HepG2 (cell line): Measurements from ENCODE around the gene CUEDC2. TPM values are rescaled to one million over a fixed set of nuclear protein-coding genes. Genes with fewer than 3 reads are reported as not detected.

ENCODE experiments used
- ARHGAP35 ChIP-seq: sonication (generic); formaldehyde crosslinking; IDR thresholded peaks from 2 replicates; pipeline ENCODE4 v1.9.0; 2022; ENCODE audit warnings: mild to moderate bottlenecking, inconsistent platforms, moderate library complexity, missing genetic modification reagents, borderline replicate concordance
- DNMT1 ChIP-seq: sonication (generic); formaldehyde crosslinking; IDR thresholded peaks from 2 replicates; pipeline ENCODE4 v1.5.1; 2020; ENCODE audit warnings: mild to moderate bottlenecking, missing genetic modification reagents
- ELF1 ChIP-seq: sonication (generic); formaldehyde crosslinking; IDR thresholded peaks from 2 replicates; pipeline ENCODE4 v1.4.0; 2020; ENCODE audit warnings: missing genetic modification reagents
- ETV6 ChIP-seq: sonication (generic); formaldehyde crosslinking; conservative IDR thresholded peaks from 2 replicates; pipeline ENCODE4 v1.4.0; 2020; ENCODE audit warnings: missing genetic modification reagents
- FOSL2 ChIP-seq: sonication (generic); formaldehyde crosslinking; IDR thresholded peaks from 2 replicates; pipeline ENCODE4 v1.4.0; 2020; ENCODE audit warnings: missing genetic modification reagents
- FOXA3 ChIP-seq: IDR thresholded peaks from 2 replicates; pipeline ENCODE4 v1.6.1; 2016; ENCODE audit warnings: missing genetic modification reagents, missing compliant biosample characterization
- HOXA3 ChIP-seq: sonication (generic); formaldehyde crosslinking; IDR thresholded peaks from 2 replicates; pipeline ENCODE4 v1.5.0; 2020; ENCODE audit warnings: missing genetic modification reagents
- KDM5A ChIP-seq: fragments of 200-600 bp; sonication (generic); IDR thresholded peaks from 2 replicates; pipeline ENCODE4 v1.7.0; 2018; ENCODE audit warnings: antibody characterized with exemption, mild to moderate bottlenecking, low read length, borderline replicate concordance
- MTA1 ChIP-seq: sonication (generic); formaldehyde crosslinking; IDR thresholded peaks from 2 replicates; pipeline ENCODE4 v1.4.0; 2020; ENCODE audit warnings: missing genetic modification reagents, mild to moderate bottlenecking, borderline replicate concordance
- MXI1 ChIP-seq: IDR thresholded peaks from 3 replicates; pipeline ENCODE4 v1.6.1; 2012; ENCODE audit warnings: low read depth, low read length, inconsistent platforms, borderline replicate concordance
- MYC ChIP-seq: sonication (generic); formaldehyde crosslinking; IDR thresholded peaks from 2 replicates; pipeline ENCODE4 v1.9.0; 2021; ENCODE audit warnings: missing genetic modification reagents, borderline replicate concordance
- ONECUT2 ChIP-seq: sonication (generic); formaldehyde crosslinking; IDR thresholded peaks from 2 replicates; pipeline ENCODE4 v1.4.0; 2020; ENCODE audit warnings: missing genetic modification reagents
- SOX6 ChIP-seq, 2 experiments: fragments of 450-650 bp in 1 of 2; sonication (generic) in 1 of 2; formaldehyde crosslinking in 1 of 2; IDR thresholded peaks; 2 replicates each; pipeline versions ENCODE4 v1.4.0 to v1.6.1; 2017 to 2020; ENCODE audit warnings: antibody characterized with exemption in 1 of 2, mild to moderate bottlenecking in 1 of 2, missing genetic modification reagents in 1 of 2
- TGIF2 ChIP-seq: IDR thresholded peaks from 2 replicates; pipeline ENCODE4 v1.6.1; 2016; ENCODE audit warnings: control low read depth, missing compliant biosample characterization
- ZBTB34 ChIP-seq: sonication (generic); formaldehyde crosslinking; IDR thresholded peaks from 2 replicates; pipeline ENCODE4 v1.8.0; 2022; ENCODE audit warnings: mild to moderate bottlenecking, missing genetic modification reagents
- ZFP62 ChIP-seq: sonication (generic); formaldehyde crosslinking; IDR thresholded peaks from 2 replicates; pipeline ENCODE4 v1.4.0; 2020; ENCODE audit warnings: missing genetic modification reagents
- ZNF317 ChIP-seq: sonication (generic); formaldehyde crosslinking; IDR thresholded peaks from 2 replicates; pipeline ENCODE4 v1.5.0; 2020; ENCODE audit warnings: mild to moderate bottlenecking, missing genetic modification reagents
- ZNF567 ChIP-seq: sonication (generic); formaldehyde crosslinking; IDR thresholded peaks from 2 replicates; pipeline ENCODE4 v1.8.1; 2023; ENCODE audit warnings: mild to moderate bottlenecking, missing genetic modification reagents, borderline replicate concordance
- ZNF768 ChIP-seq: sonication (generic); formaldehyde crosslinking; IDR thresholded peaks from 2 replicates; pipeline ENCODE4 v1.4.0; 2020; ENCODE audit warnings: missing genetic modification reagents
- ZNF780A ChIP-seq: sonication (generic); formaldehyde crosslinking; IDR thresholded peaks from 2 replicates; pipeline ENCODE4 v1.8.0; 2022; ENCODE audit warnings: mild to moderate bottlenecking, missing genetic modification reagents, moderate library complexity
- ZSCAN30 ChIP-seq: sonication (generic); formaldehyde crosslinking; IDR thresholded peaks from 2 replicates; pipeline ENCODE4 v1.5.0; 2020; ENCODE audit warnings: mild to moderate bottlenecking, missing genetic modification reagents
- ZSCAN31 ChIP-seq: sonication (generic); formaldehyde crosslinking; IDR thresholded peaks from 2 replicates; pipeline ENCODE4 v1.5.0; 2020; ENCODE audit warnings: low read depth, mild to moderate bottlenecking, missing genetic modification reagents
- polyA plus RNA-seq, 8 experiments: library from polyadenylated mRNA; depleted of rRNA in 3 of 8; stranded (reverse) in 7 of 8; unstranded in 1 of 8; fragments of >200 nt; fragmentation: Illumina TruSeq in 4 of 8; extraction: Trizol in 4 of 8; gene quantifications; 2 replicates each; pipeline versions ENCODE4 v1.2.1 to v1.2.3, GENCODE V29; 2011 to 2016; ENCODE audit warnings: low read depth in 4 of 8, missing spikeins in 1 of 8, mixed read lengths in 1 of 8; ENCODE audit not compliant: insufficient read depth in 1 of 8
- total RNA-seq, 5 experiments: library from RNA; depleted of rRNA; stranded (reverse); fragments of >200 nt; fragmentation: Illumina TruSeq; extraction: Trizol; gene quantifications; 2 replicates each; pipeline ENCODE4 v1.2.3, GENCODE V29; 2016; ENCODE audit warnings: low read depth in 1 of 5
- TF ChIP-seq, protein P1 (sequence below): IDR thresholded peaks from 2 replicates; pipeline ENCODE4 v1.6.1; 2016; ENCODE audit warnings: mild to moderate bottlenecking
- TF ChIP-seq, protein P2 (sequence below): sonication (generic); formaldehyde crosslinking; IDR thresholded peaks from 2 replicates; pipeline ENCODE4 v1.5.1; 2020; ENCODE audit warnings: mild to moderate bottlenecking, missing genetic modification reagents, moderate library complexity

Gene CUEDC2
- total and polyA plus RNA-seq, 2 of the 13 experiments (the other 11 are each of a cell fraction or from before 2014, with no cell fraction given), result 13.1 to 18.4 TPM

DNA sequence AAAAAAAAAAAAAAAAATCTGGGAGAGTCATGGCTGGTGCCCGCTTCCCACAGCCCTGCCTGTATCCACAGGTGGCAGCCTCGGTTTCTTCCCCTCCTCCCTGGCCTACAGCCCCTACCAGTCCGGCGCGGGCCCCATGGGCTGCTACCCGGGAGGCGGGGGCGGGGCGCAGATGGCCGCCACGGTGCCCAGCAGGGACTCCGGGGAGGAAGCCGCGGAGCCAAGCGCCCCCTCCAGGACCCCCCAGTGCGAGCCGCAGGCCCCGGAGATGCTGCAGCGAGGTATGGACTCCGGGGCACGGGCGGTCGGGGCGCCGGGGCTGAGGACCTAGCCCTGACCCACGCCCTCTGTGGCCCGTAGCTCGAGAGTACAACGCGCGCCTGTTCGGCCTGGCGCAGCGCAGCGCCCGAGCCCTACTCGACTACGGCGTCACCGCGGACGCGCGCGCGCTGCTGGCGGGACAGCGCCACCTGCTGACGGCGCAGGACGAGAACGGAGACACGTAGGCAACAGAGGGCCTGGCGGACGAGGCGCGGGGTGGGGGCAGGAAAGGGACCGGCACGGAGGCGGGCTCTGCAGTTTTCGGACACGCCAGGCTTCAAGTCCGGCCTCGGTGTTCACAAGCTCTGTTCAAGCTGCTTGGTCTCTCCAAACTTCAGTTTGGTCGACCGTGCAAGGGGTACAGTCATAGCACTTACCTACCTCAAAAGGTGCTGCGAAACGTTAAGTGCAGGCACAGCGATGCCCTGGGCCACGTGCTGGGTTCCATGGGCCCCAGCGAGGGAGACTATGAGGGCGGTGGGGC is 33.0 kb downstream of the CUEDC2 start (continued):
- no peak for TF ChIP-seq ZBTB34 (CRISPR knock-in tag)
- TF ChIP-seq ONECUT2, result no peak
- peak; percentile 61 for TF ChIP-seq ELF1
- peak; percentile 96 for TF ChIP-seq ZSCAN31 (CRISPR knock-in tag)
- TF ChIP-seq ZNF780A (CRISPR knock-in tag), result peak; percentile 76; the same call in 1 of the 2 replicates
- TF ChIP-seq KDM5A, result no peak
- TF ChIP-seq ZNF567 (CRISPR knock-in tag), result no peak
- TF ChIP-seq TGIF2 (CRISPR knock-in tag), result 0 out of 2 replicates have a peak, but pooled peaks have one; percentile 48
- TF ChIP-seq ZSCAN30 (CRISPR knock-in tag), result no peak
- peak; percentile 93 for TF ChIP-seq DNMT1 (CRISPR knock-in tag)
- TF ChIP-seq, protein P1, sequence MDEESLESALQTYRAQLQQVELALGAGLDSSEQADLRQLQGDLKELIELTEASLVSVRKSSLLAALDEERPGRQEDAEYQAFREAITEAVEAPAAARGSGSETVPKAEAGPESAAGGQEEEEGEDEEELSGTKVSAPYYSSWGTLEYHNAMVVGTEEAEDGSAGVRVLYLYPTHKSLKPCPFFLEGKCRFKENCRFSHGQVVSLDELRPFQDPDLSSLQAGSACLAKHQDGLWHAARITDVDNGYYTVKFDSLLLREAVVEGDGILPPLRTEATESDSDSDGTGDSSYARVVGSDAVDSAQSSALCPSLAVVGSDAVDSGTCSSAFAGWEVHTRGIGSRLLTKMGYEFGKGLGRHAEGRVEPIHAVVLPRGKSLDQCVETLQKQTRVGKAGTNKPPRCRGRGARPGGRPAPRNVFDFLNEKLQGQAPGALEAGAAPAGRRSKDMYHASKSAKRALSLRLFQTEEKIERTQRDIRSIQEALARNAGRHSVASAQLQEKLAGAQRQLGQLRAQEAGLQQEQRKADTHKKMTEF (CRISPR knock-in tag), result peak; percentile 94
- TF ChIP-seq FOXA3, result peak; percentile 63
- TF ChIP-seq ETV6 (CRISPR knock-in tag), result peak; percentile 82; the same call in 1 of the 2 replicates
- TF ChIP-seq MTA1 (CRISPR knock-in tag), result 0 out of 2 replicates have a peak, but pooled peaks have one; percentile 38
- TF ChIP-seq FOSL2 (CRISPR knock-in tag), result peak; percentile 59
- TF ChIP-seq ARHGAP35, result peak; percentile 87
- no peak for TF ChIP-seq SOX6 (IDR thresholded peaks at IDR 0.05)
- TF ChIP-seq SOX6 (CRISPR knock-in tag; IDR thresholded peaks at IDR 0.05), result peak; percentile 77
- TF ChIP-seq ZNF317, result peak; percentile 73
- TF ChIP-seq, protein P2, sequence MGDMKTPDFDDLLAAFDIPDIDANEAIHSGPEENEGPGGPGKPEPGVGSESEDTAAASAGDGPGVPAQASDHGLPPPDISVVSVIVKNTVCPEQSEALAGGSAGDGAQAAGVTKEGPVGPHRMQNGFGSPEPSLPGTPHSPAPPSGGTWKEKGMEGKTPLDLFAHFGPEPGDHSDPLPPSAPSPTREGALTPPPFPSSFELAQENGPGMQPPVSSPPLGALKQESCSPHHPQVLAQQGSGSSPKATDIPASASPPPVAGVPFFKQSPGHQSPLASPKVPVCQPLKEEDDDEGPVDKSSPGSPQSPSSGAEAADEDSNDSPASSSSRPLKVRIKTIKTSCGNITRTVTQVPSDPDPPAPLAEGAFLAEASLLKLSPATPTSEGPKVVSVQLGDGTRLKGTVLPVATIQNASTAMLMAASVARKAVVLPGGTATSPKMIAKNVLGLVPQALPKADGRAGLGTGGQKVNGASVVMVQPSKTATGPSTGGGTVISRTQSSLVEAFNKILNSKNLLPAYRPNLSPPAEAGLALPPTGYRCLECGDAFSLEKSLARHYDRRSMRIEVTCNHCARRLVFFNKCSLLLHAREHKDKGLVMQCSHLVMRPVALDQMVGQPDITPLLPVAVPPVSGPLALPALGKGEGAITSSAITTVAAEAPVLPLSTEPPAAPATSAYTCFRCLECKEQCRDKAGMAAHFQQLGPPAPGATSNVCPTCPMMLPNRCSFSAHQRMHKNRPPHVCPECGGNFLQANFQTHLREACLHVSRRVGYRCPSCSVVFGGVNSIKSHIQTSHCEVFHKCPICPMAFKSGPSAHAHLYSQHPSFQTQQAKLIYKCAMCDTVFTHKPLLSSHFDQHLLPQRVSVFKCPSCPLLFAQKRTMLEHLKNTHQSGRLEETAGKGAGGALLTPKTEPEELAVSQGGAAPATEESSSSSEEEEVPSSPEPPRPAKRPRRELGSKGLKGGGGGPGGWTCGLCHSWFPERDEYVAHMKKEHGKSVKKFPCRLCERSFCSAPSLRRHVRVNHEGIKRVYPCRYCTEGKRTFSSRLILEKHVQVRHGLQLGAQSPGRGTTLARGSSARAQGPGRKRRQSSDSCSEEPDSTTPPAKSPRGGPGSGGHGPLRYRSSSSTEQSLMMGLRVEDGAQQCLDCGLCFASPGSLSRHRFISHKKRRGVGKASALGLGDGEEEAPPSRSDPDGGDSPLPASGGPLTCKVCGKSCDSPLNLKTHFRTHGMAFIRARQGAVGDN (CRISPR knock-in tag), result peak; percentile 97
- peak; percentile 76 for TF ChIP-seq ZNF768 (CRISPR knock-in tag)
- peak; percentile 62; the same call in 1 of the 3 replicates for TF ChIP-seq MXI1
- TF ChIP-seq MYC (CRISPR knock-in tag), result peak; percentile 90
- no peak for TF ChIP-seq ZFP62
- peak; percentile 95 for TF ChIP-seq HOXA3 (CRISPR knock-in tag)
